ENCODE data around the gene CA9. TPM values are rescaled to one million over a fixed set of nuclear protein-coding genes. Genes with fewer than 3 reads are reported as not detected.

Gene CA9
- total and polyA plus RNA-seq, 2 donors (not counting 3 experiments of a cell fraction or from before 2014, with no cell fraction given), result 0.18 TPM; not detected in 1

DNA sequence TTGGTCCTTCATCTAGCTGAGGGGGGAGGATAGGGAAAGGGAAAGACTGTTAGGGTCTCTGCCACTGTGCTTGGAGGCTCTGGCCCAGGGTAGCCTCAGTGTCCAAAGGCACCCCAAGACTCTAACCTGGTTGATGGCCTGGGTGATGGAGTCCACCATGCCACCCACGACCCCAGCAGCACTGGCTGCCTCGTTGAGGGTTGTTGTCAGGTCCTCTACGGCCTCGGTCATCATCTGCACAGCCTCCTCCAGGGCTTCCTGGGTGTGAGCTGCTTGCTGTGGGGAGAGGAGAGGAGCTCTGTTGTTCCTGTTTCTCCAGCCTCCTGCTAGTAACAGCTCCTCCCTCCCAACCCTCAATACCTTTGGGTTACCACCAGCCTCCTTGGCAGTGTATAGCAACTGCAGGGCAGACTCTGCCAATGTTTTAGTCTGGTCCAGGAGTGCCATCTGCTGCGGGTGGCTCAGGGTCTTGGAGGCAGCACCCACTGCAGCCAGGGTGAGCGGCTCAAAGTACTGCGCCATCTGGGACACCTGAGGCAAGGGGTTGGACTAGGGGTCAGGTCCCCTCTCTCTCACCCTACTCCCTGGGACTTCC is 32.2 kb downstream of the CA9 start:
- ChIA-PET POLR2A (no interaction called here), CTCF (interaction anchor here (2.3 kb wide), 1 partner anchor 9 kb away, joined by 17 read pairs; no protein-coding TSS in a partner anchor)
- no peaks in the 10 kb centered on the region for H3K4me1 ChIP-seq (ENCODE audit: control insufficient read depth, extremely low read depth, insufficient read depth, low read length)
- intact Hi-C loops (cut with micrococcal nuclease), result no loop called here
- no peak overlapping the region for H3K27ac ChIP-seq (ENCODE audit: insufficient read depth, low read depth, low read length)
- no peak overlapping the region for H3K4me3 ChIP-seq (replicated peaks in 1 of 3; ENCODE audit: insufficient read depth in 1 of 3, low read depth in 1 of 3, low read length in 3 of 3)
- H4K20me1 ChIP-seq (replicated peaks; ENCODE audit: control insufficient read depth, extremely low read depth, insufficient read depth, low read length), result no peaks in the 10 kb centered on the region
- no peaks in the 10 kb centered on the region for H3K79me2 ChIP-seq (ENCODE audit: control insufficient read depth, insufficient read depth, low read length)
- dilution Hi-C loops (cut with MboI; ENCODE audit: extremely low pct_ligation_motif_present, low sequenced_read_pairs), result no loop called here
- H3K27me3 ChIP-seq (ENCODE audit: control insufficient read depth in 2 of 2, insufficient read depth in 2 of 2, low read length in 2 of 2), result no peaks in the 10 kb centered on the region
- H3K9me3 ChIP-seq (replicated peaks; ENCODE audit: control insufficient read depth, insufficient read depth, low read length), result no peaks in the 10 kb centered on the region
- TSS peak; percentile 65 for BruUV-seq (replicated peaks)
- no peak overlapping the region for H3K4me2 ChIP-seq (ENCODE audit: insufficient read depth, low read length)
- H2AFZ ChIP-seq (ENCODE audit: low read depth, low read length), result no peak overlapping the region
- TF ChIP-seq, protein P1, sequence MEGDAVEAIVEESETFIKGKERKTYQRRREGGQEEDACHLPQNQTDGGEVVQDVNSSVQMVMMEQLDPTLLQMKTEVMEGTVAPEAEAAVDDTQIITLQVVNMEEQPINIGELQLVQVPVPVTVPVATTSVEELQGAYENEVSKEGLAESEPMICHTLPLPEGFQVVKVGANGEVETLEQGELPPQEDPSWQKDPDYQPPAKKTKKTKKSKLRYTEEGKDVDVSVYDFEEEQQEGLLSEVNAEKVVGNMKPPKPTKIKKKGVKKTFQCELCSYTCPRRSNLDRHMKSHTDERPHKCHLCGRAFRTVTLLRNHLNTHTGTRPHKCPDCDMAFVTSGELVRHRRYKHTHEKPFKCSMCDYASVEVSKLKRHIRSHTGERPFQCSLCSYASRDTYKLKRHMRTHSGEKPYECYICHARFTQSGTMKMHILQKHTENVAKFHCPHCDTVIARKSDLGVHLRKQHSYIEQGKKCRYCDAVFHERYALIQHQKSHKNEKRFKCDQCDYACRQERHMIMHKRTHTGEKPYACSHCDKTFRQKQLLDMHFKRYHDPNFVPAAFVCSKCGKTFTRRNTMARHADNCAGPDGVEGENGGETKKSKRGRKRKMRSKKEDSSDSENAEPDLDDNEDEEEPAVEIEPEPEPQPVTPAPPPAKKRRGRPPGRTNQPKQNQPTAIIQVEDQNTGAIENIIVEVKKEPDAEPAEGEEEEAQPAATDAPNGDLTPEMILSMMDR (IDR thresholded peaks at IDR 0.05; ENCODE audit: extremely low read depth in 1 of 2, insufficient read depth in 1 of 2, low read depth in 1 of 2, low read length in 2 of 2), result no peak
- no peak for TF ChIP-seq JUN (IDR thresholded peaks at IDR 0.05; ENCODE audit: borderline replicate concordance, insufficient read depth, insufficient read length, low read depth)
- TF ChIP-seq POLR2A (IDR thresholded peaks at IDR 0.05; ENCODE audit: low read depth, low read length), result no peak
- TF ChIP-seq FOS (IDR thresholded peaks at IDR 0.05; ENCODE audit: borderline replicate concordance, insufficient read depth, low read length), result no peak
- no peak overlapping the region for H3K9ac ChIP-seq (replicated peaks; ENCODE audit: extremely low read depth, insufficient read depth, low read length)
- FAIRE-seq (no peak), DNase-seq (ENCODE audit: low read depth, low spot score) (no peak)
- peaks cover 57 to 81% of the 10 kb centered on the region in 2 experiments for H3K36me3 ChIP-seq (ENCODE audit: control insufficient read depth in 2 of 2, extremely low read depth in 1 of 2, insufficient read depth in 2 of 2, low read length in 2 of 2)
- H3K9me1 ChIP-seq (replicated peaks; ENCODE audit: control insufficient read depth, extremely low read depth, insufficient read depth, low read length), result no peaks in the 10 kb centered on the region

DNA sequence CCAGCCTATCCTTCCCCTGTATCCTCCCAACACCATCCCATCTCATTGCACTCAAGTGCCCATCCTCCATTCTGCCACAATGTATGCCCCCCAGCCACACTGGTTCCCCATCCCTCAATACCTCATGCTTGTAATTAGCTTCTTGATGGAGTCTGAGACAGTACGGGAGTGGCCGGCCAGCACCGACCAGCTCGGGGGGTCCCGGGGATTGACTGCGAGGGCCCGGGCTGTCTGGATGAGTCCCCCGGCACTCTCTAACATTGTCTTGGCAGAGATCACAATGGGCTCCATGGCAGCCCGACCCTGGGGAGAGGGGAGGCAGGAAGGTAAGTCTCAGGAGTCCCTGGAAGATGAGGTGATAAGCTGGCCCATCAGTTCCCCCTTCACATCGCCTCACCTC is 33.2 kb downstream of the CA9 start:
- H4K20me1 ChIP-seq (replicated peaks; ENCODE audit: control insufficient read depth, extremely low read depth, insufficient read depth, low read length), result no peaks in the 10 kb centered on the region
- no peaks in the 10 kb centered on the region for H3K79me2 ChIP-seq (ENCODE audit: control insufficient read depth, insufficient read depth, low read length)
- H3K36me3 ChIP-seq (ENCODE audit: control insufficient read depth in 2 of 2, extremely low read depth in 1 of 2, insufficient read depth in 2 of 2, low read length in 2 of 2), result peaks cover 63 to 81% of the 10 kb centered on the region in 2 experiments
- H3K4me2 ChIP-seq (ENCODE audit: insufficient read depth, low read length), result no peak overlapping the region
- dilution Hi-C loops (cut with MboI; ENCODE audit: extremely low pct_ligation_motif_present, low sequenced_read_pairs), result no loop called here
- H3K9me3 ChIP-seq (replicated peaks; ENCODE audit: control insufficient read depth, insufficient read depth, low read length), result no peaks in the 10 kb centered on the region
- H3K27me3 ChIP-seq (ENCODE audit: control insufficient read depth in 2 of 2, insufficient read depth in 2 of 2, low read length in 2 of 2), result no peaks in the 10 kb centered on the region
- no peak overlapping the region for H3K4me3 ChIP-seq (replicated peaks in 1 of 3; ENCODE audit: insufficient read depth in 1 of 3, low read depth in 1 of 3, low read length in 3 of 3)
- H2AFZ ChIP-seq (ENCODE audit: low read depth, low read length), result no peak overlapping the region
- no peaks in the 10 kb centered on the region for H3K9me1 ChIP-seq (replicated peaks; ENCODE audit: control insufficient read depth, extremely low read depth, insufficient read depth, low read length)
- BruUV-seq (replicated peaks), result no TSS peak
- no peak overlapping the region for H3K9ac ChIP-seq (replicated peaks; ENCODE audit: extremely low read depth, insufficient read depth, low read length)
- ChIA-PET CTCF (interaction anchor here (2.0 kb wide), 1 partner anchor 10 kb away, joined by 15 read pairs; no protein-coding TSS in a partner anchor), POLR2A (no interaction called here)
- H3K4me1 ChIP-seq (ENCODE audit: control insufficient read depth, extremely low read depth, insufficient read depth, low read length), result no peaks in the 10 kb centered on the region
- TF ChIP-seq POLR2A (IDR thresholded peaks at IDR 0.05; ENCODE audit: low read depth, low read length), result no peak
- TF ChIP-seq, protein P2, sequence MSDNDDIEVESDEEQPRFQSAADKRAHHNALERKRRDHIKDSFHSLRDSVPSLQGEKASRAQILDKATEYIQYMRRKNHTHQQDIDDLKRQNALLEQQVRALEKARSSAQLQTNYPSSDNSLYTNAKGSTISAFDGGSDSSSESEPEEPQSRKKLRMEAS (IDR thresholded peaks at IDR 0.05; ENCODE audit: insufficient read depth, insufficient read length), result no peak
- TF ChIP-seq EZH2 (IDR thresholded peaks at IDR 0.05; ENCODE audit: borderline replicate concordance, low read depth, low read length, severe bottlenecking), result no peak
- no peak for TF ChIP-seq GATA2 (IDR thresholded peaks at IDR 0.05; ENCODE audit: insufficient read depth, insufficient read length, low read depth, low read length)
- TF ChIP-seq POLR2AphosphoS5 (IDR thresholded peaks at IDR 0.05; ENCODE audit: insufficient read depth, low read depth, low read length), result no peak
- no peak for TF ChIP-seq JUN (IDR thresholded peaks at IDR 0.05; ENCODE audit: borderline replicate concordance, insufficient read depth, insufficient read length, low read depth)
- TF ChIP-seq, protein P1 (IDR thresholded peaks at IDR 0.05; ENCODE audit: extremely low read depth in 1 of 2, insufficient read depth in 1 of 2, low read depth in 1 of 2, low read length in 2 of 2), result no peak
- TF ChIP-seq FOS (IDR thresholded peaks at IDR 0.05; ENCODE audit: borderline replicate concordance, insufficient read depth, low read length), result no peak
- TF ChIP-seq MYC (IDR thresholded peaks at IDR 0.05; ENCODE audit: low read depth, low read length), result no peak
- no peak for FAIRE-seq
- no peak for DNase-seq (ENCODE audit: low read depth, low spot score)
- intact Hi-C loops (cut with micrococcal nuclease), result no loop called here
- H3K27ac ChIP-seq (ENCODE audit: insufficient read depth, low read depth, low read length), result no peak overlapping the region
